Measurements from ENCODE around the gene CCDC127. TPM values are rescaled to one million over a fixed set of nuclear protein-coding genes. Genes with fewer than 3 reads are reported as not detected.

CCDC127 gene
- total and polyA plus RNA-seq, 2 of the 4 experiments (the other 2 are of a cell fraction): 3.2 to 3.9 TPM

DNA sequence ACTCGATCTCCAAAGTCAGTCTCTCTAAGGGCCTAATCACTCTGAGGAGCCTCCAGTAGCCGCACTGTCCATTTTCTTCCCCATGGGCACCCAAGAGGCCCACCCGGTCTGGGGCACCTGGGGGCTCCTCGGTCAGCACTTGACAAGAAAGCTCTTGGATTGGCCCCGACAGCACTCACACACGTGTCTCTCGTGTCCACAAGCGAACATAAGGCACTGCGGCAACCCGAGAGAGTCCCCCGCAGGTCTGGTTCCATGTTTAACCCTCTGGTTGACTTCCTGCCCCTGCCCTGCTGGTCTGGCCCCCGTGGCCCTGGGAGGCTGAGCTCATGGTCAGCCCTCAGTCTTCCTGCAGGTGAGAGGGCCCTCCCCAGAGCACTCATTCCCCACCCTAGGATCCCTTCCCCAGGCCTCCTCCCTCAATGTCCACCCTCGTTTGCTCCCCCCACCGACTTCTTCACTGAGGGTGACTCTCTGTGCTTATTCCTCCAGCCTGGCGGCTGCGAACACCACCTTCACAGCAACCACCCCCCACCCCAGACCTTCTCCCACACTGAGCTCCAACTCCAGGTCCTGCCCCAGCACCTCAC, 43.0 kb downstream of the CCDC127 start:
- Histone ChIP-seq H2AK5ac (ENCODE audit: low read depth, low read length) (no peak overlapping the region), H2BK20ac (ENCODE audit: low read depth, low read length) (no peak overlapping the region), H3K23ac (ENCODE audit: low read depth, low read length) (no peak overlapping the region), H3K79me1 (ENCODE audit: low read depth in 1 of 2, low read length in 2 of 2) (no peaks in the 10 kb centered on the region), H2AK9ac (replicated peaks; ENCODE audit: low read depth, low read length, poor library complexity) (no peak overlapping the region), H3K56ac (ENCODE audit: extremely low read depth, insufficient read depth, low read length) (no peak overlapping the region), H3K4me1 (ENCODE audit: control insufficient read depth, insufficient read depth, low read length) (no peaks in the 10 kb centered on the region), H3K9me3 (ENCODE audit: control insufficient read depth, insufficient read depth, low read length) (no peaks in the 10 kb centered on the region), H3K9me1 (ENCODE audit: insufficient read depth, low read length) (peaks cover 3% of the 10 kb centered on the region; the same call in 1 of the 2 replicates), H3K27me3 (ENCODE audit: control insufficient read depth, insufficient read depth, low read length) (peaks cover 15% of the 10 kb centered on the region), H3K4me3 (ENCODE audit: insufficient read depth, low read depth, low read length) (no peak overlapping the region), H2BK5ac (ENCODE audit: low read depth, low read length, poor library complexity, severe bottlenecking) (no peak overlapping the region), H3K27ac (ENCODE audit: insufficient read depth, low read length) (no peak overlapping the region), H2BK15ac (ENCODE audit: low read depth, low read length) (no peak overlapping the region), H4K20me1 (ENCODE audit: insufficient read depth, low read length) (no peaks in the 10 kb centered on the region), H3K9ac (ENCODE audit: low read depth, low read length) (no peak overlapping the region), H4K8ac (ENCODE audit: low read depth in 2 of 2, low read length in 2 of 2) (no peak overlapping the region), H3K14ac (replicated peaks; ENCODE audit: low read depth, low read length) (no peak overlapping the region), H2BK120ac (ENCODE audit: low read depth, low read length) (no peak overlapping the region), H4K91ac (ENCODE audit: insufficient read depth, low read depth, low read length) (no peak overlapping the region), H3K4ac (ENCODE audit: low read depth, low read length) (no peak overlapping the region), H2AFZ (replicated peaks; ENCODE audit: low read length, poor library complexity) (no peak overlapping the region), H4K5ac (ENCODE audit: low read depth, low read length) (no peak overlapping the region), H3K36me3 (ENCODE audit: control insufficient read depth, insufficient read depth, low read length) (no peaks in the 10 kb centered on the region), H3K18ac (ENCODE audit: low read depth, low read length) (no peak overlapping the region), H3K4me2 (ENCODE audit: low read depth, low read length) (no peak overlapping the region)
- intact Hi-C loops (cut with micrococcal nuclease): no loop called here
- 82% methylated on average over 14 of the region's 16 CpGs; no CpG with 5 or more reads in 1 of the 2 experiments for WGBS, 2 experiments (ENCODE audit: extremely low coverage in 2 of 2, insufficient read length in 1 of 2)
- CTCF ChIA-PET: no interaction called here
- in situ Hi-C loops (cut with MboI; ENCODE audit: low sequenced_read_pairs): no loop called here
- DNase-seq (no peak), ATAC-seq (ENCODE audit: low read depth) (no peak)
- TF ChIP-seq CHD1 (IDR thresholded peaks at IDR 0.05; ENCODE audit: low read depth, low read length) (no peak), CEBPB (IDR thresholded peaks at IDR 0.05; ENCODE audit: low read depth, low read length) (no peak), FOS (IDR thresholded peaks at IDR 0.05; ENCODE audit: low read depth, low read length) (no peak), NFE2L2 (IDR thresholded peaks at IDR 0.05; ENCODE audit: low read depth, low read length) (no peak), MAFK (IDR thresholded peaks at IDR 0.05; ENCODE audit: low read depth, low read length) (no peak), RCOR1 (IDR thresholded peaks at IDR 0.05; ENCODE audit: insufficient replicate concordance, low read length) (no peak), MXI1 (IDR thresholded peaks at IDR 0.05; ENCODE audit: borderline replicate concordance, low read depth, low read length) (no peak), SMC3 (IDR thresholded peaks at IDR 0.05; ENCODE audit: low read depth, low read length) (no peak), RFX5 (IDR thresholded peaks at IDR 0.05; ENCODE audit: low read depth, low read length) (no peak), BHLHE40 (IDR thresholded peaks at IDR 0.05; ENCODE audit: low read depth, low read length) (no peak), RAD21 (IDR thresholded peaks at IDR 0.05; ENCODE audit: low read length) (no peak), POLR2A (IDR thresholded peaks at IDR 0.05; ENCODE audit: low read depth, low read length) (no peak)
- TF ChIP-seq, protein P1, sequence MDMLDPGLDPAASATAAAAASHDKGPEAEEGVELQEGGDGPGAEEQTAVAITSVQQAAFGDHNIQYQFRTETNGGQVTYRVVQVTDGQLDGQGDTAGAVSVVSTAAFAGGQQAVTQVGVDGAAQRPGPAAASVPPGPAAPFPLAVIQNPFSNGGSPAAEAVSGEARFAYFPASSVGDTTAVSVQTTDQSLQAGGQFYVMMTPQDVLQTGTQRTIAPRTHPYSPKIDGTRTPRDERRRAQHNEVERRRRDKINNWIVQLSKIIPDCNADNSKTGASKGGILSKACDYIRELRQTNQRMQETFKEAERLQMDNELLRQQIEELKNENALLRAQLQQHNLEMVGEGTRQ (IDR thresholded peaks at IDR 0.05; ENCODE audit: low read depth, low read length): no peak
- TF ChIP-seq, protein P2, sequence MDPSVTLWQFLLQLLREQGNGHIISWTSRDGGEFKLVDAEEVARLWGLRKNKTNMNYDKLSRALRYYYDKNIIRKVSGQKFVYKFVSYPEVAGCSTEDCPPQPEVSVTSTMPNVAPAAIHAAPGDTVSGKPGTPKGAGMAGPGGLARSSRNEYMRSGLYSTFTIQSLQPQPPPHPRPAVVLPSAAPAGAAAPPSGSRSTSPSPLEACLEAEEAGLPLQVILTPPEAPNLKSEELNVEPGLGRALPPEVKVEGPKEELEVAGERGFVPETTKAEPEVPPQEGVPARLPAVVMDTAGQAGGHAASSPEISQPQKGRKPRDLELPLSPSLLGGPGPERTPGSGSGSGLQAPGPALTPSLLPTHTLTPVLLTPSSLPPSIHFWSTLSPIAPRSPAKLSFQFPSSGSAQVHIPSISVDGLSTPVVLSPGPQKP (IDR thresholded peaks at IDR 0.05; ENCODE audit: borderline replicate concordance, low read depth, low read length): no peak
- TF ChIP-seq, protein P3, sequence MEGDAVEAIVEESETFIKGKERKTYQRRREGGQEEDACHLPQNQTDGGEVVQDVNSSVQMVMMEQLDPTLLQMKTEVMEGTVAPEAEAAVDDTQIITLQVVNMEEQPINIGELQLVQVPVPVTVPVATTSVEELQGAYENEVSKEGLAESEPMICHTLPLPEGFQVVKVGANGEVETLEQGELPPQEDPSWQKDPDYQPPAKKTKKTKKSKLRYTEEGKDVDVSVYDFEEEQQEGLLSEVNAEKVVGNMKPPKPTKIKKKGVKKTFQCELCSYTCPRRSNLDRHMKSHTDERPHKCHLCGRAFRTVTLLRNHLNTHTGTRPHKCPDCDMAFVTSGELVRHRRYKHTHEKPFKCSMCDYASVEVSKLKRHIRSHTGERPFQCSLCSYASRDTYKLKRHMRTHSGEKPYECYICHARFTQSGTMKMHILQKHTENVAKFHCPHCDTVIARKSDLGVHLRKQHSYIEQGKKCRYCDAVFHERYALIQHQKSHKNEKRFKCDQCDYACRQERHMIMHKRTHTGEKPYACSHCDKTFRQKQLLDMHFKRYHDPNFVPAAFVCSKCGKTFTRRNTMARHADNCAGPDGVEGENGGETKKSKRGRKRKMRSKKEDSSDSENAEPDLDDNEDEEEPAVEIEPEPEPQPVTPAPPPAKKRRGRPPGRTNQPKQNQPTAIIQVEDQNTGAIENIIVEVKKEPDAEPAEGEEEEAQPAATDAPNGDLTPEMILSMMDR (conservative IDR thresholded peaks at IDR 0.05; ENCODE audit: low read depth, low read length): no peak
- BruUV-seq (replicated peaks): no TSS peak
- dilution Hi-C loops (cut with HindIII; ENCODE audit: low sequenced_read_pairs, unreplicated experiment): no loop called here
- POLR2A ChIA-PET (ENCODE audit: unreplicated experiment): no interaction called here
